GM10248 (cell line): Measurements from ENCODE around the gene ENAM.
"Not testable (repeated sequence)": the region's sequence is repeated elsewhere in the genome, so short reads cannot be mapped to it uniquely, and the experiment has no call there.

Experiments
- CTCF ChIA-PET: fragments of 300-600 bp; sonication (Branson Sonifier 250); formaldehyde crosslinking; extraction: SDS; loops from one replicate; lab custom pipeline; 2021; ENCODE audit warnings: antibody characterized with exemption; lab: Yijun Ruan, JAX
- POLR2A ChIA-PET: fragments of 350-650 bp; sonication (Branson Sonifier 250); formaldehyde crosslinking; extraction: SDS; loops from one replicate; lab custom pipeline; 2020; ENCODE audit warnings: antibody characterized with exemption; lab: Yijun Ruan, JAX
- DNase-seq: peaks from one replicate; pipeline ENCODE4 v3.0.0; 2012; ENCODE audit errors: extremely low spot score
- TF ChIP-seq, protein P1 (sequence below): IDR thresholded peaks from 2 replicates; pipeline ENCODE4 v1.5.1; 2012; ENCODE audit warnings: mild to moderate bottlenecking, low read depth; ENCODE audit errors: extremely low read depth, missing control alignments, control extremely low read depth

The ENAM gene

GRCh38 chr4:70688795-70689231 is 60.3 kb downstream of the ENAM start:
- POLR2A ChIA-PET: no interaction called here

GRCh38 chr4:70691661-70692060 is 63.1 kb downstream of the ENAM start:
- TF ChIP-seq, protein P1, sequence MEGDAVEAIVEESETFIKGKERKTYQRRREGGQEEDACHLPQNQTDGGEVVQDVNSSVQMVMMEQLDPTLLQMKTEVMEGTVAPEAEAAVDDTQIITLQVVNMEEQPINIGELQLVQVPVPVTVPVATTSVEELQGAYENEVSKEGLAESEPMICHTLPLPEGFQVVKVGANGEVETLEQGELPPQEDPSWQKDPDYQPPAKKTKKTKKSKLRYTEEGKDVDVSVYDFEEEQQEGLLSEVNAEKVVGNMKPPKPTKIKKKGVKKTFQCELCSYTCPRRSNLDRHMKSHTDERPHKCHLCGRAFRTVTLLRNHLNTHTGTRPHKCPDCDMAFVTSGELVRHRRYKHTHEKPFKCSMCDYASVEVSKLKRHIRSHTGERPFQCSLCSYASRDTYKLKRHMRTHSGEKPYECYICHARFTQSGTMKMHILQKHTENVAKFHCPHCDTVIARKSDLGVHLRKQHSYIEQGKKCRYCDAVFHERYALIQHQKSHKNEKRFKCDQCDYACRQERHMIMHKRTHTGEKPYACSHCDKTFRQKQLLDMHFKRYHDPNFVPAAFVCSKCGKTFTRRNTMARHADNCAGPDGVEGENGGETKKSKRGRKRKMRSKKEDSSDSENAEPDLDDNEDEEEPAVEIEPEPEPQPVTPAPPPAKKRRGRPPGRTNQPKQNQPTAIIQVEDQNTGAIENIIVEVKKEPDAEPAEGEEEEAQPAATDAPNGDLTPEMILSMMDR: no peak
- CTCF ChIA-PET: interaction anchor here (1.3 to 4.1 kb wide), 3 partner anchors 8 to 40 kb away, joined by 5 to 47 read pairs (median 35); no protein-coding TSS in a partner anchor
- DNase-seq: no peak
- POLR2A ChIA-PET: interaction anchor here (0.7 kb wide), 1 partner anchor 753 kb away, joined by 3 read pairs; no protein-coding TSS in a partner anchor

More at GRCh38 chr4:70688795-70689231, 60.3 kb downstream of the ENAM start:
- TF ChIP-seq, protein P1: no peak
- CTCF ChIA-PET: interaction anchor here (0.8 to 4.1 kb wide), 19 partner anchors 9 to 321 kb away, joined by 3 to 47 read pairs (median 4); partner anchors contain the start of gene JCHAIN
- no peak for DNase-seq

- CTCF ChIA-PET: interaction anchor here (0.6 to 2.3 kb wide), 2 partner anchors 9 to 10 kb away, joined by 3 to 18 read pairs; no protein-coding TSS in a partner anchor
- not testable (repeated sequence) for DNase-seq
- POLR2A ChIA-PET: interaction anchor here (0.6 to 0.7 kb wide), 2 partner anchors 9 to 34 kb away, joined by 5 to 7 read pairs; no protein-coding TSS in a partner anchor
Observed at GRCh38 chr4:70694633-70695032, 66.1 kb downstream of the ENAM start.
